Stimulated activated naive B cell treated with anti-CD40 and anti-IgM and Interleukin-4, amounts not matched to agents 10 μg/mL and 1 μg/mL and 100 μg/mL, for 72 hours (primary cell): ENCODE data around the gene PLIN3.
"Not testable (repeated sequence)": the region's sequence is repeated elsewhere in the genome, so short reads cannot be mapped to it uniquely, and the experiment has no call there.

Experiments
- ATAC-seq, 2 donors: fragments of 150-1000 bp; cut with Tn5 transposase; replicated peaks; 2 replicates each; pipeline ENCODE4 v1.10.0; 2021; ENCODE audit warnings: moderate library complexity in 1 of 2
- DNase-seq: peaks from one replicate; pipeline ENCODE4 v3.0.0; 2021
- H3K27ac Mint-ChIP-seq: one replicate; pipeline ENCODE4 v1.8.0; 2022; ENCODE audit warnings: mild to moderate bottlenecking, mixed read lengths
- H3K27me3 Mint-ChIP-seq, 2 donors: one replicate each; pipeline ENCODE4 v1.8.0; 2022; ENCODE audit warnings: mixed read lengths in 2 of 2
- H3K36me3 Mint-ChIP-seq, 2 donors: one replicate each; pipeline ENCODE4 v1.8.0; 2022; ENCODE audit warnings: mixed read lengths in 2 of 2, mild to moderate bottlenecking in 1 of 2
- H3K4me1 Mint-ChIP-seq, 2 donors: one replicate each; pipeline ENCODE4 v1.8.0; 2022; ENCODE audit warnings: mixed read lengths in 2 of 2, mild to moderate bottlenecking in 1 of 2
- H3K4me3 Mint-ChIP-seq, 2 donors: one replicate each; pipeline ENCODE4 v1.8.0; 2022; ENCODE audit warnings: mild to moderate bottlenecking in 2 of 2, mixed read lengths in 2 of 2, moderate library complexity in 1 of 2
- H3K9me3 Mint-ChIP-seq, 2 donors: one replicate each; pipeline ENCODE4 v1.8.0; 2022; ENCODE audit warnings: mixed read lengths in 2 of 2, mild to moderate bottlenecking in 1 of 2

PLIN3 gene

GRCh38 chr19:4847190-4847973 is 20.1 kb downstream of the PLIN3 start:
- H3K27me3 Mint-ChIP-seq: no peaks in the 10 kb centered on the region
- no peak overlapping the region for H3K4me3 Mint-ChIP-seq
- no peaks in the 10 kb centered on the region for H3K9me3 Mint-ChIP-seq
- H3K36me3 Mint-ChIP-seq: peaks cover 24 to 40% of the 10 kb centered on the region in 2 donors
- DNase-seq (no peak), ATAC-seq (no peak)
- no peak overlapping the region for H3K27ac Mint-ChIP-seq
- H3K4me1 Mint-ChIP-seq: peaks cover 10 to 12% of the 10 kb centered on the region in 2 donors

GRCh38 chr19:4845975-4846374 is 21.5 kb downstream of the PLIN3 start:
- not testable (repeated sequence) for H3K27ac Mint-ChIP-seq, H3K9me3 Mint-ChIP-seq, H3K27me3 Mint-ChIP-seq, H3K4me3 Mint-ChIP-seq, DNase-seq, ATAC-seq
- peaks cover 5 to 11% of the 10 kb centered on the region in 2 donors for H3K4me1 Mint-ChIP-seq
- H3K36me3 Mint-ChIP-seq: peaks cover 27 to 35% of the 10 kb centered on the region in 2 donors

GRCh38 chr19:4844348-4845179 is 22.9 kb downstream of the PLIN3 start:
- H3K9me3 Mint-ChIP-seq: no peaks in the 10 kb centered on the region
- H3K36me3 Mint-ChIP-seq: peaks cover 30 to 43% of the 10 kb centered on the region in 2 donors
- no peaks in the 10 kb centered on the region for H3K27me3 Mint-ChIP-seq
- no peak for ATAC-seq
- H3K27ac Mint-ChIP-seq: no peak overlapping the region
- no peak overlapping the region for H3K4me3 Mint-ChIP-seq
- no peak for DNase-seq
- peaks cover 5 to 12% of the 10 kb centered on the region in 2 donors for H3K4me1 Mint-ChIP-seq

- ATAC-seq: no peak
- Mint-ChIP-seq H3K4me3 (no peak overlapping the region), H3K36me3 (peaks cover 35 to 50% of the 10 kb centered on the region in 2 donors), H3K9me3 (no peaks in the 10 kb centered on the region), H3K27me3 (no peaks in the 10 kb centered on the region), H3K4me1 (peaks cover 3 to 6% of the 10 kb centered on the region in 2 donors), H3K27ac (no peak overlapping the region)
- no peak for DNase-seq
These were observed 23.9 kb downstream of the PLIN3 start for GRCh38 chr19:4843647-4843965.

- peaks cover 0 to 2% of the 10 kb centered on the region in 2 donors for H3K9me3 Mint-ChIP-seq
- H3K4me3 Mint-ChIP-seq: no peak overlapping the region
- no peak for DNase-seq
- no peaks in the 10 kb centered on the region for H3K27me3 Mint-ChIP-seq
- H3K27ac Mint-ChIP-seq: no peak overlapping the region
- H3K36me3 Mint-ChIP-seq: peaks cover 28 to 43% of the 10 kb centered on the region in 2 donors
- peaks cover 5 to 10% of the 10 kb centered on the region in 2 donors for H3K4me1 Mint-ChIP-seq
- no peak for ATAC-seq
These were observed 28.3 kb downstream of the PLIN3 start for GRCh38 chr19:4839192-4839591.

GRCh38 chr19:4832776-4833175 is 34.7 kb downstream of the PLIN3 start:
- peaks cover 0 to 2% of the 10 kb centered on the region in 2 donors for H3K9me3 Mint-ChIP-seq
- DNase-seq: no peak
- no peak for ATAC-seq
- peaks cover 23 to 41% of the 10 kb centered on the region in 2 donors for H3K4me1 Mint-ChIP-seq
- peaks cover 14 to 28% of the 10 kb centered on the region in 2 donors for H3K36me3 Mint-ChIP-seq
- peak overlapping the region; percentile 59 for H3K27ac Mint-ChIP-seq
- H3K27me3 Mint-ChIP-seq: no peaks in the 10 kb centered on the region
- peak overlapping the region in 1 of 2 donors; percentile 29 for H3K4me3 Mint-ChIP-seq

GRCh38 chr19:4831979-4832340 is 35.5 kb downstream of the PLIN3 start:
- not testable (repeated sequence) for H3K27me3 Mint-ChIP-seq, DNase-seq, ATAC-seq, H3K9me3 Mint-ChIP-seq
- H3K4me3 Mint-ChIP-seq: peak overlapping the region; percentile 89 to 95
- H3K36me3 Mint-ChIP-seq: peaks cover 14 to 27% of the 10 kb centered on the region in 2 donors
- H3K4me1 Mint-ChIP-seq: peaks cover 22 to 40% of the 10 kb centered on the region in 2 donors
- peak overlapping the region; percentile 93 for H3K27ac Mint-ChIP-seq

GRCh38 chr19:4831304-4831978 is 36.0 kb downstream of the PLIN3 start, which contains the start of gene TICAM1:
Gene TICAM1 (minus strand): TSS chr19:4831712. CDS start chr19:4818377, 13,335 bp downstream.
- H3K27me3 Mint-ChIP-seq: no peaks in the 10 kb centered on the region
- H3K27ac Mint-ChIP-seq: peak within 1 kb of the TSS; percentile 98
- H3K9me3 Mint-ChIP-seq: peaks cover 0 to under 1% of the 10 kb centered on the region in 2 donors
- ATAC-seq: peak; percentile 75
- peak; percentile 68 for DNase-seq
- H3K36me3 Mint-ChIP-seq: peaks cover 14 to 27% of the 10 kb centered on the region in 2 donors
- H3K4me1 Mint-ChIP-seq: peaks cover 22 to 40% of the 10 kb centered on the region in 2 donors
- H3K4me3 Mint-ChIP-seq: peak within 1 kb of the TSS; percentile 89 to 95

GRCh38 chr19:4830768-4831265 is 36.6 kb downstream of the PLIN3 start:
- Mint-ChIP-seq H3K4me1 (peaks cover 24 to 40% of the 10 kb centered on the region in 2 donors), H3K4me3 (peak overlapping the region; percentile 89 to 95), H3K27me3 (no peaks in the 10 kb centered on the region), H3K9me3 (no peaks in the 10 kb centered on the region), H3K27ac (peak overlapping the region; percentile 98), H3K36me3 (peaks cover 15 to 27% of the 10 kb centered on the region in 2 donors)
- no peak for ATAC-seq
- DNase-seq: no peak

- Mint-ChIP-seq H3K9me3 (no peaks in the 10 kb centered on the region), H3K4me3 (peak overlapping the region; percentile 89 to 95), H3K4me1 (peaks cover 24 to 40% of the 10 kb centered on the region in 2 donors), H3K27ac (peak overlapping the region; percentile 98), H3K36me3 (peaks cover 15 to 27% of the 10 kb centered on the region in 2 donors), H3K27me3 (no peaks in the 10 kb centered on the region)
- ATAC-seq (no peak), DNase-seq (no peak)
These were observed 37.1 kb downstream of the PLIN3 start for GRCh38 chr19:4830332-4830731.

GRCh38 chr19:4829001-4829712 is 38.3 kb downstream of the PLIN3 start:
- Mint-ChIP-seq H3K27me3 (no peaks in the 10 kb centered on the region), H3K4me1 (peaks cover 24 to 40% of the 10 kb centered on the region in 2 donors), H3K36me3 (peaks cover 15 to 27% of the 10 kb centered on the region in 2 donors), H3K4me3 (peak overlapping the region; percentile 74 to 78), H3K9me3 (no peaks in the 10 kb centered on the region), H3K27ac (peak overlapping the region; percentile 77)
- peak; percentile 74 to 75 for ATAC-seq
- DNase-seq: peak; percentile 33

GRCh38 chr19:4823577-4823976 is 43.9 kb downstream of the PLIN3 start:
- H3K27me3 Mint-ChIP-seq: no peaks in the 10 kb centered on the region
- ATAC-seq: no peak
- no peak overlapping the region for H3K4me3 Mint-ChIP-seq

GRCh38 chr19:4822354-4822753 is 45.1 kb downstream of the PLIN3 start:
- H3K27me3 Mint-ChIP-seq, ATAC-seq, H3K27ac Mint-ChIP-seq, H3K9me3 Mint-ChIP-seq, H3K4me3 Mint-ChIP-seq, DNase-seq: not testable (repeated sequence)
- H3K4me1 Mint-ChIP-seq: peaks cover 7 to 15% of the 10 kb centered on the region in 2 donors
- peaks cover 29 to 38% of the 10 kb centered on the region in 2 donors for H3K36me3 Mint-ChIP-seq

More at GRCh38 chr19:4823577-4823976, 43.9 kb downstream of the PLIN3 start:
- Mint-ChIP-seq H3K9me3 (peaks cover 0 to 2% of the 10 kb centered on the region in 2 donors), H3K4me1 (peaks cover 10 to 20% of the 10 kb centered on the region in 2 donors), H3K36me3 (peaks cover 20 to 34% of the 10 kb centered on the region in 2 donors), H3K27ac (no peak overlapping the region)
- no peak for DNase-seq
